Tibial nerve (tissue), 4 donors: ENCODE results near the gene NINJ1. TPM values are rescaled to one million over a fixed set of nuclear protein-coding genes. Genes with fewer than 3 reads are reported as not detected.

Source experiments
- DNase-seq, 2 donors: peaks; one replicate each; pipeline ENCODE4 v3.0.0-alpha.2; 2019; ENCODE audit warnings: low spot score in 2 of 2
- H3K27ac ChIP-seq, 4 donors: fragments of 200-600 bp; sonication (generic) in 3 of 4; one replicate each; pipeline ENCODE4 v1.5.1; 2017 to 2019; ENCODE audit warnings: mild to moderate bottlenecking in 1 of 4
- H3K27me3 ChIP-seq, 2 donors: fragments of 200-600 bp; sonication (generic) in 1 of 2; one replicate each; pipeline versions ENCODE4 v1.5.1 to v1.6.0; 2017 to 2019
- H3K36me3 ChIP-seq, 3 donors: fragments of 200-600 bp; sonication (generic); one replicate each; pipeline ENCODE4 v1.5.1; 2018 to 2019
- H3K4me1 ChIP-seq, 4 donors: fragments of 200-600 bp; sonication (generic) in 3 of 4; one replicate each; pipeline ENCODE4 v1.5.1; 2017 to 2019
- H3K4me3 ChIP-seq, 4 donors: fragments of 200-600 bp; sonication (generic) in 3 of 4; one replicate each; pipeline ENCODE4 v1.5.1; 2017 to 2019; ENCODE audit warnings: mild to moderate bottlenecking in 1 of 4, moderate library complexity in 1 of 4
- H3K9me3 ChIP-seq, 4 donors: fragments of 200-600 bp; sonication (generic) in 3 of 4; one replicate each; pipeline ENCODE4 v1.5.1; 2017 to 2019
- EP300 ChIP-seq, 2 donors: sonication (generic); formaldehyde crosslinking; IDR thresholded peaks; one replicate each; pipeline ENCODE4 v1.6.1; 2017; ENCODE audit warnings: antibody characterized with exemption in 2 of 2, mild to moderate bottlenecking in 1 of 2
- POLR2A ChIP-seq, 2 donors: fragments of 450-650 bp; IDR thresholded peaks; one replicate each; pipeline ENCODE4 v1.6.1; 2017; ENCODE audit warnings: antibody characterized with exemption in 2 of 2, mild to moderate bottlenecking in 2 of 2, moderate library complexity in 2 of 2
- WGBS, 2 donors: methylation state at CpG; one replicate each; pipeline ENCODE4 v1.1.5; 2018; 5-methylcytosine and 5-hydroxymethylcytosine counted together
- total RNA-seq, 4 donors: library from RNA; depleted of rRNA; stranded (reverse); fragments of >200 nt; gene quantifications; one replicate each; pipeline ENCODE4 v1.1.0, GENCODE V29; 2016
- TF ChIP-seq, protein P1 (sequence below), 5 experiments: fragments of 200-600 bp in 3 of 5; fragments of 450-650 bp in 2 of 5; sonication (generic) in 3 of 5; IDR thresholded peaks; one replicate each; pipeline ENCODE4 v1.5.1; 2016 to 2019; ENCODE audit warnings: antibody characterized with exemption in 5 of 5, mild to moderate bottlenecking in 3 of 5, moderate library complexity in 2 of 5

Gene NINJ1
- total RNA-seq, 4 donors from 2014 or later: 48.2 to 98.8 (median 72.9) TPM

GRCh38 chr9:93096131-93096802 is 37.8 kb downstream of the NINJ1 start, which contains the start of gene CARD19:
Gene CARD19 (plus strand): TSS chr9:93096217. CDS start chr9:93096346, 129 bp downstream.
- H3K36me3 ChIP-seq: no peaks in the 10 kb centered on the region
- TF ChIP-seq EP300 (IDR thresholded peaks at IDR 0.05): peak in 1 of 2 donors; percentile 85
- TF ChIP-seq, protein P1, sequence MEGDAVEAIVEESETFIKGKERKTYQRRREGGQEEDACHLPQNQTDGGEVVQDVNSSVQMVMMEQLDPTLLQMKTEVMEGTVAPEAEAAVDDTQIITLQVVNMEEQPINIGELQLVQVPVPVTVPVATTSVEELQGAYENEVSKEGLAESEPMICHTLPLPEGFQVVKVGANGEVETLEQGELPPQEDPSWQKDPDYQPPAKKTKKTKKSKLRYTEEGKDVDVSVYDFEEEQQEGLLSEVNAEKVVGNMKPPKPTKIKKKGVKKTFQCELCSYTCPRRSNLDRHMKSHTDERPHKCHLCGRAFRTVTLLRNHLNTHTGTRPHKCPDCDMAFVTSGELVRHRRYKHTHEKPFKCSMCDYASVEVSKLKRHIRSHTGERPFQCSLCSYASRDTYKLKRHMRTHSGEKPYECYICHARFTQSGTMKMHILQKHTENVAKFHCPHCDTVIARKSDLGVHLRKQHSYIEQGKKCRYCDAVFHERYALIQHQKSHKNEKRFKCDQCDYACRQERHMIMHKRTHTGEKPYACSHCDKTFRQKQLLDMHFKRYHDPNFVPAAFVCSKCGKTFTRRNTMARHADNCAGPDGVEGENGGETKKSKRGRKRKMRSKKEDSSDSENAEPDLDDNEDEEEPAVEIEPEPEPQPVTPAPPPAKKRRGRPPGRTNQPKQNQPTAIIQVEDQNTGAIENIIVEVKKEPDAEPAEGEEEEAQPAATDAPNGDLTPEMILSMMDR (IDR thresholded peaks at IDR 0.05): peak in 2 of 5 experiments; percentile 32 to 48
- TF ChIP-seq POLR2A (IDR thresholded peaks at IDR 0.05): peak; percentile 90 to 97
- peaks cover 0 to 78% (median 53%) of the 10 kb centered on the region in 4 donors for H3K4me1 ChIP-seq

DNA sequence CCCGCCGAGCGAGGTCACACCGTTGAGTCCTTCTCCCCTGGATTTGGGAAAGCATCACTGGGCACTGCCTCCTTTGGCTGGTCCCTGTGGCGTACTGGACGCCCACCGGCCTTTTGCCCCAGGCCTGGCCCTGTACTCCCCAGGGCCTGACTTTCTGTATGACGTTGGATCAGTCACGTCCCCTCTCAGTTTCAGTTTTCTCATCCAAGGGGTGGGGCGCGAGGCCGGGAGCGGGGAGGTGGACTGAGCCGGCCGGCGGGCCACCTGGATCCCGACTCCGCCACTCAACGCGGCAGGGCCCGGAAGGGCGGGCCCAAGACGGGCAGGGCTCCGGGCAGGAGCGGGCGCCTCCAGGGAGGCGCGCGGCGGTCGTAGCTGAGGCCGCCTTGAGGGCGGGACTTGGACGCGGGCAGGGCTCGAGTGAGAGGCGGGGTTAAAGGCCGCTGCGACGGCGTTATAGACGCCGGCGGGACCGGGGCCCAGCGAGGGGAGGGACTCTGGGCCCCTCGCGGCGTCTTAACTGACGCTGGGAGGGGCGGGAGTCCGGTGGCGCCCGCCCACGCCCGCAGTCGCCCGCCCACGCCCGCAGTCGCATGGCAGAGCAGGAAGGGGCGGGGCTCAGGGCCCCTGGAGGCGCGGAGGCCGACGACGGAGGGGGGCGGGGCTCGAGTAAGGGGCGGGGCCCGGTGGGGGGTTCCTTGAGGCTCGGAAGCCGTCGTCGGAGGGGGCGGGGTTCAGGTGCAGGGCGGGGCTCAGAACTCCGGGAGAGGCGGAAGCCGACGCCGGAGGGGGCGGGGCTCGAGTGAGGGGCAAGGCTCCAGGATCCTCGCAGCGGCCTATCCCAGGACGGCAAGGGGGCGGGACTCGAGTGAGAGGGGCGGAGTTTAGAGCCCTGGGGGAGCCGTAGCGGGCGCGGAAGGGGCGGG is 38.6 kb downstream of the NINJ1 start:
- no peaks in the 10 kb centered on the region for H3K36me3 ChIP-seq
- 4 to 9% methylated on average over 42 to 49 of the region's 95 CpGs for WGBS, 2 donors
- H3K27ac ChIP-seq: peak overlapping the region; percentile 94 to 98 (median 96)
- peak; percentile 99 for DNase-seq
- TF ChIP-seq POLR2A (IDR thresholded peaks at IDR 0.05) (peak; percentile 71 to 90), EP300 (IDR thresholded peaks at IDR 0.05) (peak in 1 of 2 donors; percentile 82)
- TF ChIP-seq, protein P1 (IDR thresholded peaks at IDR 0.05): peak in 2 of 5 experiments; percentile 28 to 34
- H3K4me1 ChIP-seq: peaks cover 0 to 78% (median 53%) of the 10 kb centered on the region in 4 donors
- no peaks in the 10 kb centered on the region for H3K27me3 ChIP-seq
- H3K9me3 ChIP-seq: peaks cover 0 to 11% (median 0%) of the 10 kb centered on the region in 4 donors
- H3K4me3 ChIP-seq: peak overlapping the region; percentile 29 to 100 (median 70)

More at GRCh38 chr9:93096131-93096802, 37.8 kb downstream of the NINJ1 start, which contains the start of gene CARD19:
- peak within 1 kb of the TSS; percentile 58 to 100 (median 84) for H3K4me3 ChIP-seq
- 2% methylated on average over 31 to 39 of the region's 65 CpGs for WGBS, 2 donors
- DNase-seq: peak; percentile 43 to 54
- H3K27me3 ChIP-seq: no peaks in the 10 kb centered on the region
- H3K9me3 ChIP-seq: peaks cover 0 to 7% (median 0%) of the 10 kb centered on the region in 4 donors
- peak within 1 kb of the TSS; percentile 94 to 98 (median 96) for H3K27ac ChIP-seq

DNA sequence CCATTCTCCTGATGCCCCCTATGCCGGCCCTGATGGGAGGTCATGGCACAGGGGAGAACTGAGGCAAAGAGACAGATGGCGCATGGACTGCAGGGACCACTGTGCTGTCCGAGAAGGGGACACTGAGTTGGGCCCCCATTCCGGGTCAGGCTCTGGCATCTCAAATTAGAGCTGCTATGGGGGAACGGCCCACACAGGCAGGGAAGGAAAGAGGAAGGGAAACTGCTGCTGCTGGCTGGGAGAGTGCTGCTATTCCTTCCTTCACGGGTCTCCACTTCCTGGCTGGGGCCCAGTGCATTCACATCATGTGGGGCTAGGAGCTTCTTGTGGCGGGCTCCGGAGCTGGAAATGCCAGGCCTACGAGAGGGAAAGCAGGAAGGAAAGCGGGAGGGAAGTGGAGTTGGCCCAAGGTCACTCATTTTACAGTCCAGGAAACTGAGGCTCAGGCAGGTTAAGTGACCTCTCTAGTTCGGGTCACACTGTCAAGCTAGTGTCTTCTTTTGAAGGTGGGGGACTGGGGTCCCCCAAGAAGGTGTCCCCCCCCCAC is 39.3 kb downstream of the NINJ1 start:
- Histone ChIP-seq H3K27me3 (no peaks in the 10 kb centered on the region), H3K27ac (peak overlapping the region; percentile 92 to 98 (median 96)), H3K4me3 (peak overlapping the region; percentile 29 to 100 (median 46)), H3K9me3 (peaks cover 0 to 11% (median 0%) of the 10 kb centered on the region in 4 donors), H3K4me1 (peaks cover 0 to 71% (median 52%) of the 10 kb centered on the region in 4 donors), H3K36me3 (no peaks in the 10 kb centered on the region)
- DNase-seq: peak in 1 of 2 donors; percentile 54
- TF ChIP-seq POLR2A (IDR thresholded peaks at IDR 0.05) (no peak), EP300 (IDR thresholded peaks at IDR 0.05) (no peak)
- TF ChIP-seq, protein P1 (IDR thresholded peaks at IDR 0.05): no peak
- WGBS, 2 donors: 40 to 50% methylated on average over 11 of the region's 11 CpGs

DNA sequence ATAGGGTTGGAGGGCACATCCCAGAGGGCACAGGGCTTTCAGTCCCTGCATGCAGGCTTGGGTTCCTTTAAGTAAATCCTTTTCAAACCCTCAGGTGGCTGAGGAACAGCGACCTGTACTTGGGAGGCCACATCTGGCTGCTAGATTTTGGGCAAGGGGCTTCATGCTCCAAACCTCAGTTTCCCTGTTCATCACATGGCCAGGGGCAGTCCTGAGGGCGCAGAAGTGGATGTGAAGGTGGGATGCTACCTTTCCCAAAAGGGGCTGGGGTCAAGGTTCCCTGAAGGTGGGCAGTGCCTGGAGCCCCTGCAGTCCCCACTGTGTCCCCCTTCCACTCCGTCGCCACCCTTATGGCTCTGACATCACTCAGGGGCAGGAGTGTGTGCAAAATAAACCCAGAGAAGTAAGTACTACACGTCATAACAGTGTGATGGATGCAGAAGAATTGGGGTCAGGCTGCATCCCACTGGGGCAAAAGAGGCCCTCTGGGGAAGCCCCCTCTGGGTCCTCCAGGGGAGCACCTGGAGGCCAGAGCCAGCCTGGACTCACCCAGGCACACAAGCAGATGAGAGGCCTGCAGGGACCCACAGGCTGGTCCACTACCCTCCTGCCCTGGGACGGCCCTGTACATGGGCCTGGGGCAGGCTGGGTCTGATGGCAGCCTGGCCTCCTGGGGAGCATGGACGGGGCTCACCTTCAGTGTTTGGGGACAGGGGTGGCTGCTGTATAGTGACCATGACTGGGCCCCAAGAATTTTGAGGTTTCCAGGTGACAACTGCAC is 40.0 kb downstream of the NINJ1 start:
- Histone ChIP-seq H3K4me1 (peaks cover 0 to 65% (median 46%) of the 10 kb centered on the region in 4 donors), H3K27me3 (no peaks in the 10 kb centered on the region), H3K27ac (peak overlapping the region in 3 of 4 donors; percentile 92 to 98 (median 97)), H3K36me3 (no peaks in the 10 kb centered on the region), H3K4me3 (no peak overlapping the region), H3K9me3 (peaks cover 0 to 11% (median 0%) of the 10 kb centered on the region in 4 donors)
- no peak for TF ChIP-seq EP300 (IDR thresholded peaks at IDR 0.05)
- 53 to 78% methylated on average over 5 to 7 of the region's 7 CpGs for WGBS, 2 donors
- DNase-seq: no peak
